Measurements from ENCODE around the gene ZNF598. TPM values are rescaled to one million over a fixed set of nuclear protein-coding genes. Genes with fewer than 3 reads are reported as not detected.

The ZNF598 gene
- polyA plus RNA-seq, 2 of the 4 experiments (the other 2 are of a cell fraction) = 17.7 to 33.8 TPM

DNA sequence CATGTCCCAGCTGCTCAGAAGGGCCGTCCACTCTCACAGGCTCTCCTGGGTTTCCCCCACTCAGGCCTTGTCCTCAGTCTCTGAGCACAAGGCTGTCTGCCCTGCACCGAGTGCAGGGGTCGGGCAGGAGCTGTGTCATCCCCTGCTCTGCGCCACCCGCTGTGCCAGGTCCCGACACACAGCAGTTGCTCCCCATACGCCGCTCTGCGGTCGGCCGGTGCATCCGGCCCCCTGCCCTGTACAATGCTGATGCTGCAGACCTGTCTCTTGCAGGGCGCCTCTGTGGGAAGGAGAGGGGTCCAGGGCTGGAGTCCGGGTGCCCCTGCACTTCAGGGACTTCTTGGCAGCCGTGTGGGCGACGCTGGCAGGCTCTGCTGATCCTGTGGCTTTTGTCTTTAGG lies 44.3 kb upstream of the ZNF598 start:
- FAIRE-seq (no peak), DNase-seq (ENCODE audit: low read depth in 1 of 2, low spot score in 1 of 2) (no peak), ATAC-seq (no peak)
- Histone ChIP-seq H3K4me3 (no peak overlapping the region), H3K4me2 (no peak overlapping the region), H3K9me3 (no peaks in the 10 kb centered on the region), H3K27ac (no peak overlapping the region), H3K4me1 (peaks cover 4% of the 10 kb centered on the region)
- WGBS (ENCODE audit: missing lambda C conversion rate) = 91% methylated on average over 17 of the region's 17 CpGs
- POLR2A ChIA-PET = no interaction called here
- CTCF ChIA-PET = interaction anchor here (0.6 to 3.3 kb wide), 5 partner anchors 10 to 87 kb away, joined by 3 to 17 read pairs (median 4); no protein-coding TSS in a partner anchor
- TF ChIP-seq E2F6 (IDR thresholded peaks at IDR 0.05; ENCODE audit: borderline replicate concordance, low read depth) (no peak), ESRRA (IDR thresholded peaks at IDR 0.05; ENCODE audit: borderline replicate concordance, low read length) (no peak), CTCF (IDR thresholded peaks at IDR 0.05) (no peak), RCOR1 (IDR thresholded peaks at IDR 0.05; ENCODE audit: low read depth, low read length) (no peak), PHF8 (IDR thresholded peaks at IDR 0.05; ENCODE audit: borderline replicate concordance, low read depth) (no peak), HMGXB4 (CRISPR knock-in tag; IDR thresholded peaks at IDR 0.05; ENCODE audit: borderline replicate concordance) (no peak), SREBF2 (IDR thresholded peaks at IDR 0.05) (no peak), PBX3 (IDR thresholded peaks at IDR 0.05) (no peak)

GRCh38 chr16:2053211-2053610 lies 43.6 kb upstream of the ZNF598 start:
- 90% methylated on average over 20 of the region's 21 CpGs for WGBS (ENCODE audit: missing lambda C conversion rate)
- no peak overlapping the region for H3K27ac ChIP-seq
- peaks cover 8% of the 10 kb centered on the region for H3K4me1 ChIP-seq
- no peak overlapping the region for H3K4me3 ChIP-seq
- no peak overlapping the region for H3K4me2 ChIP-seq
- H3K9me3 ChIP-seq = no peaks in the 10 kb centered on the region
- no peak for ATAC-seq
- FAIRE-seq = no peak
- ChIA-PET POLR2A (no interaction called here), CTCF (interaction anchor here (0.6 to 1.1 kb wide), 3 partner anchors 10 to 87 kb away, joined by 3 to 4 read pairs (median 3); no protein-coding TSS in a partner anchor)
- DNase-seq (ENCODE audit: low read depth in 1 of 2, low spot score in 1 of 2) = no peak
- TF ChIP-seq ZC3H11A (IDR thresholded peaks at IDR 0.05) = no peak
- no peak for TF ChIP-seq E2F6 (IDR thresholded peaks at IDR 0.05; ENCODE audit: borderline replicate concordance, low read depth)
- no peak for TF ChIP-seq RNF2 (IDR thresholded peaks at IDR 0.05; ENCODE audit: borderline replicate concordance, low read depth)
- TF ChIP-seq, protein P1, sequence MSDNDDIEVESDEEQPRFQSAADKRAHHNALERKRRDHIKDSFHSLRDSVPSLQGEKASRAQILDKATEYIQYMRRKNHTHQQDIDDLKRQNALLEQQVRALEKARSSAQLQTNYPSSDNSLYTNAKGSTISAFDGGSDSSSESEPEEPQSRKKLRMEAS (IDR thresholded peaks at IDR 0.05) = no peak
- TF ChIP-seq JUNB (IDR thresholded peaks at IDR 0.05) = no peak
- TF ChIP-seq MAFK (IDR thresholded peaks at IDR 0.05; ENCODE audit: partially characterized antibody) = no peak
- TF ChIP-seq KDM5A (IDR thresholded peaks at IDR 0.05) = no peak
- no peak for TF ChIP-seq MAZ (IDR thresholded peaks at IDR 0.05; ENCODE audit: borderline replicate concordance, low read depth, low read length)
- TF ChIP-seq, protein P2, sequence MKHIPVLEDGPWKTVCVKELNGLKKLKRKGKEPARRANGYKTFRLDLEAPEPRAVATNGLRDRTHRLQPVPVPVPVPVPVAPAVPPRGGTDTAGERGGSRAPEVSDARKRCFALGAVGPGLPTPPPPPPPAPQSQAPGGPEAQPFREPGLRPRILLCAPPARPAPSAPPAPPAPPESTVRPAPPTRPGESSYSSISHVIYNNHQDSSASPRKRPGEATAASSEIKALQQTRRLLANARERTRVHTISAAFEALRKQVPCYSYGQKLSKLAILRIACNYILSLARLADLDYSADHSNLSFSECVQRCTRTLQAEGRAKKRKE (CRISPR knock-in tag; IDR thresholded peaks at IDR 0.05; ENCODE audit: low read depth) = no peak
- TF ChIP-seq EP300 (IDR thresholded peaks at IDR 0.05) = no peak
- no peak for TF ChIP-seq POLR2A (IDR thresholded peaks at IDR 0.05; ENCODE audit: low read length)
- no peak for TF ChIP-seq ZFP36 (IDR thresholded peaks at IDR 0.05; ENCODE audit: borderline replicate concordance, partially characterized antibody)
- no peak for TF ChIP-seq USF2 (IDR thresholded peaks at IDR 0.05)
- TF ChIP-seq PBX3 (IDR thresholded peaks at IDR 0.05) = no peak
- no peak for TF ChIP-seq POLR2AphosphoS2 (conservative IDR thresholded peaks at IDR 0.05; ENCODE audit: low read length)
- TF ChIP-seq HOXA7 (CRISPR knock-in tag; IDR thresholded peaks at IDR 0.05) = no peak
